H1 (cell line): ENCODE results near the gene CXCR5. TPM values are rescaled to one million over a fixed set of nuclear protein-coding genes. Genes with fewer than 3 reads are reported as not detected.

Experiments used
- CTCF ChIA-PET: fragments of 300-600 bp; sonication (Branson Sonifier 250); formaldehyde crosslinking; loops from one replicate; lab custom pipeline; 2021; ENCODE audit not compliant: partially characterized antibody; lab: Charles Lee
- POLR2A ChIA-PET: fragments of 300-600 bp; sonication (Branson Sonifier 250); formaldehyde crosslinking; loops from one replicate; lab custom pipeline; 2021; ENCODE audit warnings: inconsistent platforms; ENCODE audit not compliant: partially characterized antibody; lab: Charles Lee
- DNase-seq, 2 experiments: peaks; one replicate each; pipeline versions ENCODE4 v3.0.0 to v3.0.0-alpha.2; 2010 to 2022; ENCODE audit warnings: low spot score in 2 of 2, low read depth in 1 of 2, mixed read lengths in 1 of 2
- FAIRE-seq: peaks from 2 replicates; lab custom pipeline; 2011; peaks lifted over from hg19 to GRCh38; lab: Jason Lieb, UNC
- H2AFZ ChIP-seq: 2 replicates; pipeline ENCODE4 v1.8.1; 2012; ENCODE audit warnings: low read length, inconsistent platforms
- H2AK5ac ChIP-seq: 2 replicates; pipeline ENCODE4 v1.6.1; 2013; ENCODE audit warnings: low read depth, low read length
- H2BK120ac ChIP-seq: replicated peaks from 2 replicates; pipeline ENCODE3; 2013; ENCODE audit warnings: low read depth, low read length, inconsistent platforms
- H2BK12ac ChIP-seq: 2 replicates; pipeline ENCODE4 v1.6.1; 2013; ENCODE audit warnings: low read depth, low read length
- H2BK15ac ChIP-seq: 2 replicates; pipeline ENCODE4 v1.6.1; 2013; ENCODE audit warnings: low read length
- H2BK20ac ChIP-seq: 2 replicates; pipeline ENCODE4 v1.6.1; 2013; ENCODE audit warnings: low read length
- H2BK5ac ChIP-seq: 2 replicates; pipeline ENCODE4 v1.6.1; 2013; ENCODE audit warnings: low read depth, low read length
- H3K14ac ChIP-seq: 2 replicates; pipeline ENCODE4 v1.6.1; 2013; ENCODE audit warnings: inconsistent platforms; ENCODE audit not compliant: insufficient read length
- H3K18ac ChIP-seq: 2 replicates; pipeline ENCODE4 v1.6.1; 2013; ENCODE audit warnings: low read length; ENCODE audit errors: extremely low read depth
- H3K23ac ChIP-seq: 2 replicates; pipeline ENCODE4 v1.6.1; 2013; ENCODE audit warnings: inconsistent platforms; ENCODE audit not compliant: insufficient read length
- H3K23me2 ChIP-seq: 2 replicates; pipeline ENCODE4 v1.6.1; 2013; ENCODE audit warnings: low read depth, low read length
- H3K27ac ChIP-seq: 2 replicates; pipeline ENCODE4 v1.6.1; 2011; ENCODE audit warnings: low read depth, low read length, inconsistent platforms
- H3K27me3 ChIP-seq, 4 experiments: replicated peaks in 1 of 4; 1 replicate in 1 of 4; 2 replicates in 3 of 4; pipeline versions ENCODE4 v1.6.1 to v1.8.1; 2011 to 2013; ENCODE audit warnings: low read length in 3 of 4, mild to moderate bottlenecking in 3 of 4, inconsistent platforms in 2 of 4, mixed read lengths in 2 of 4, moderate library complexity in 1 of 4; ENCODE audit not compliant: control insufficient read depth in 3 of 4, insufficient read depth in 3 of 4; ENCODE audit errors: extremely low read depth in 1 of 4
- H3K36me3 ChIP-seq, 4 experiments: 2 replicates each; pipeline versions ENCODE4 v1.6.1 to v1.8.1; 2011 to 2013; ENCODE audit warnings: mild to moderate bottlenecking in 4 of 4, low read length in 3 of 4, moderate library complexity in 2 of 4, control low read depth in 1 of 4, inconsistent platforms in 1 of 4; ENCODE audit not compliant: insufficient read depth in 4 of 4, control insufficient read depth in 2 of 4
- H3K4ac ChIP-seq: replicated peaks from 2 replicates; pipeline ENCODE3; 2013; ENCODE audit warnings: low read length, low read depth, mixed read lengths, inconsistent platforms; ENCODE audit not compliant: insufficient read length
- H3K4me1 ChIP-seq, 4 experiments: replicated peaks in 1 of 4; 1 replicate in 1 of 4; 2 replicates in 3 of 4; pipeline versions ENCODE4 v1.6.1 to v1.8.1; 2011 to 2013; ENCODE audit warnings: low read length in 3 of 4, inconsistent platforms in 2 of 4, mixed read lengths in 1 of 4; ENCODE audit not compliant: insufficient read depth in 4 of 4, control insufficient read depth in 3 of 4
- H3K4me2 ChIP-seq, 2 experiments: 2 replicates each; pipeline versions ENCODE4 v1.6.1 to v1.8.1; 2011 to 2013; ENCODE audit warnings: low read depth in 2 of 2, low read length in 2 of 2, control low read depth in 1 of 2, inconsistent platforms in 1 of 2, mild to moderate bottlenecking in 1 of 2; ENCODE audit not compliant: insufficient read depth in 1 of 2
- H3K4me3 ChIP-seq, 4 experiments: fragments of 200-600, 300-600 bp in 1 of 4; sonication (generic), shearing (Covaris generic), sonication (Bioruptor Twin) in 1 of 4; 2 replicates each; pipeline versions ENCODE4 v1.5.1 to v1.8.1; 2011 to 2016; ENCODE audit warnings: low read length in 4 of 4, low read depth in 3 of 4, control low read depth in 2 of 4, inconsistent platforms in 2 of 4, mild to moderate bottlenecking in 2 of 4, mixed read lengths in 1 of 4, moderate library complexity in 1 of 4; ENCODE audit not compliant: insufficient read depth in 2 of 4; ENCODE audit errors: extremely low read depth in 1 of 4
- H3K56ac ChIP-seq: replicated peaks from 2 replicates; pipeline ENCODE3; 2013; ENCODE audit warnings: low read depth, mild to moderate bottlenecking, mixed read lengths, low read length, inconsistent platforms; ENCODE audit not compliant: insufficient read length
- H3K79me1 ChIP-seq: 2 replicates; pipeline ENCODE4 v1.6.1; 2013; ENCODE audit warnings: low read depth, low read length, control low read depth
- H3K79me2 ChIP-seq, 2 experiments: 2 replicates each; pipeline versions ENCODE4 v1.6.1 to v1.8.1; 2012 to 2013; ENCODE audit warnings: low read length in 2 of 2, mild to moderate bottlenecking in 2 of 2, inconsistent platforms in 1 of 2; ENCODE audit not compliant: insufficient read depth in 2 of 2, control insufficient read depth in 1 of 2
- H3K9ac ChIP-seq, 4 experiments: replicated peaks in 1 of 4; 1 replicate in 1 of 4; 2 replicates in 3 of 4; pipeline versions ENCODE4 v1.6.1 to v1.8.1; 2011 to 2013; ENCODE audit warnings: low read depth in 3 of 4, low read length in 3 of 4, control low read depth in 2 of 4, mild to moderate bottlenecking in 2 of 4, moderate library complexity in 2 of 4, inconsistent platforms in 1 of 4; ENCODE audit errors: extremely low read depth in 1 of 4
- H3K9me3 ChIP-seq, 2 experiments: 2 replicates each; pipeline versions ENCODE4 v1.6.1 to v1.8.1; 2012 to 2013; ENCODE audit warnings: mild to moderate bottlenecking in 2 of 2, moderate library complexity in 2 of 2, control low read depth in 1 of 2, inconsistent platforms in 1 of 2, low read depth in 1 of 2, low read length in 1 of 2, mixed read lengths in 1 of 2; ENCODE audit not compliant: insufficient read depth in 2 of 2
- H4K20me1 ChIP-seq, 2 experiments: replicated peaks in 1 of 2; 2 replicates each; pipeline versions ENCODE3 to v1.8.1; 2011 to 2013; ENCODE audit warnings: inconsistent platforms in 2 of 2, low read length in 2 of 2, mild to moderate bottlenecking in 1 of 2; ENCODE audit not compliant: insufficient read depth in 2 of 2, control insufficient read depth in 1 of 2
- H4K5ac ChIP-seq: 2 replicates; pipeline ENCODE4 v1.6.1; 2013; ENCODE audit warnings: low read length, low read depth, mixed read lengths, inconsistent platforms; ENCODE audit not compliant: insufficient read length
- H4K8ac ChIP-seq: 2 replicates; pipeline ENCODE4 v1.8.0; 2013; ENCODE audit warnings: mild to moderate bottlenecking, moderate library complexity, low read length, inconsistent platforms; ENCODE audit not compliant: insufficient read depth; ENCODE audit errors: extremely low read depth
- H4K91ac ChIP-seq: replicated peaks from 2 replicates; pipeline ENCODE3; 2013; ENCODE audit warnings: low read length, mixed read lengths, inconsistent platforms; ENCODE audit not compliant: insufficient read length
- BRCA1 ChIP-seq: IDR thresholded peaks from 2 replicates; pipeline ENCODE4 v1.6.1; 2012; ENCODE audit warnings: low read depth, low read length, improper control_type of control experiment
- EGR1 ChIP-seq: IDR thresholded peaks from 2 replicates; pipeline ENCODE4 v1.6.1; 2011; ENCODE audit warnings: low read depth, low read length, borderline replicate concordance
- EZH2 ChIP-seq: fragments of 200-600 bp; sonication (generic); IDR thresholded peaks from 2 replicates; pipeline ENCODE4 v1.7.1; 2012; ENCODE audit warnings: low read depth, mild to moderate bottlenecking, moderate library complexity, low read length, inconsistent platforms; ENCODE audit not compliant: severe bottlenecking
- JUND ChIP-seq: IDR thresholded peaks from 2 replicates; pipeline ENCODE4 v1.6.1; 2011; ENCODE audit warnings: mild to moderate bottlenecking, improper control_type of control experiment, low read length
- PHF8 ChIP-seq: fragments of 200-600 bp; sonication (generic); conservative IDR thresholded peaks from 2 replicates; pipeline ENCODE4 v1.7.1; 2012; ENCODE audit warnings: low read depth, mild to moderate bottlenecking, inconsistent platforms, low read length, moderate library complexity
- POLR2AphosphoS5 ChIP-seq: IDR thresholded peaks from 2 replicates; pipeline ENCODE4 v1.6.1; 2011; ENCODE audit warnings: low read depth, low read length
- RBBP5 ChIP-seq: IDR thresholded peaks from 2 replicates; pipeline ENCODE4 v1.7.1; 2012; ENCODE audit warnings: low read depth, mild to moderate bottlenecking, inconsistent platforms, low read length, moderate library complexity, borderline replicate concordance
- SP1 ChIP-seq: IDR thresholded peaks from 2 replicates; pipeline ENCODE4 v1.6.1; 2011; ENCODE audit warnings: low read depth, low read length
- polyA plus RNA-seq, 7 experiments: library from polyadenylated mRNA; depleted of rRNA in 3 of 7; stranded (reverse) in 5 of 7; unstranded in 2 of 7; fragments of >200 nt in 5 of 7; fragments of 200-250 nt in 2 of 7; gene quantifications; 1 replicate in 5 of 7; 2 replicates in 1 of 7; 4 replicates in 1 of 7; pipeline versions ENCODE4 v1.2.1 to v1.2.3, GENCODE V29; 2011 to 2013; ENCODE audit warnings: missing spikeins in 2 of 7, mixed read lengths in 2 of 7
- total RNA-seq: library from RNA; stranded (reverse); fragmentation: NEBNext Ultra II Directional; extraction: Animal tissue kit (Norgen Biotek cat#: 25700); gene quantifications from 2 replicates; pipeline ENCODE4 v1.2.1, GENCODE V29; 2021

The CXCR5 gene
- total and polyA plus RNA-seq, 2 of the 8 experiments (the other 6 are each of a cell fraction or from before 2014, with no cell fraction given), result not detected

DNA sequence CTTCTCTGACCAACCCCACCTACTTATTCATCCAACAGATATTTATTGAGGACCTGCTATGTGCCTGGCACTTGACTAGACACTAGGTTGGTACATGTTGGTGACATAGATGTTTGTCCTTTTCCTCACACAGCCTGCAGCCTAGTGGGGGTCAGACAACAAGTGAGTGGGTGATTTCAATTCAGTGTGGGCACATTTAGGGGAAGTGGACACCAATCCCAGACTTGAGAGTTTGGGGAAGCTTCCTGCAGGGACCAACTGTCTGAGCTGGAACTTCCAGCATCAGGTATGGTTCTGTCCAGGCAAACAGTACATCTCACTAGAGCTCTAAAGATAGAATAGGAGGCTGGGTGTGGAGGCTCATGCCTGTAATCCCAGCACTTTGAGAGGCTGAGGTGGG is 47.9 kb downstream of the CXCR5 start:
- Histone ChIP-seq H2BK20ac (no peak overlapping the region), H4K5ac (no peak overlapping the region), H3K9me3 (no peaks in the 10 kb centered on the region), H3K4me2 (no peak overlapping the region), H2AK5ac (no peak overlapping the region; the same call in 1 of the 2 replicates), H3K23ac (no peak overlapping the region), H3K27me3 (peaks cover 0 to 6% (median 0%) of the 10 kb centered on the region in 4 experiments; a peak in 3 of 7 replicates), H4K91ac (no peak overlapping the region), H3K9ac (no peak overlapping the region), H3K4me1 (peaks cover 0 to 15% (median 9%) of the 10 kb centered on the region in 4 experiments; a peak in 6 of 7 replicates), H3K36me3 (no peaks in the 10 kb centered on the region), H3K56ac (no peak overlapping the region), H3K79me2 (no peaks in the 10 kb centered on the region), H3K27ac (no peak overlapping the region), H3K23me2 (peaks cover 6% of the 10 kb centered on the region), H2AFZ (no peak overlapping the region), H2BK5ac (no peak overlapping the region), H3K4me3 (no peak overlapping the region), H4K8ac (no peak overlapping the region), H3K18ac (no peak overlapping the region), H3K79me1 (no peaks in the 10 kb centered on the region), H2BK12ac (no peak overlapping the region), H4K20me1 (no peaks in the 10 kb centered on the region), H2BK15ac (no peak overlapping the region), H3K14ac (no peak overlapping the region), H3K4ac (no peak overlapping the region), H2BK120ac (no peak overlapping the region)
- FAIRE-seq (no peak), DNase-seq (no peak)
- ChIA-PET POLR2A (interaction anchor here (0.7 kb wide), 2 partner anchors 36 to 50 kb away, joined by 3 to 4 read pairs; no protein-coding TSS in a partner anchor), CTCF (interaction anchor here (1.3 to 7.3 kb wide), 6 partner anchors 8 to 139 kb away, joined by 3 to 100 read pairs (median 12); partner anchors contain the start of gene UPK2)
- TF ChIP-seq BRCA1, result no peak
- no peak for TF ChIP-seq EGR1
- no peak for TF ChIP-seq EZH2
- TF ChIP-seq SP1, result no peak
- no peak for TF ChIP-seq PHF8
- TF ChIP-seq RBBP5, result no peak
- TF ChIP-seq JUND, result no peak
- no peak for TF ChIP-seq POLR2AphosphoS5
